Stomach (tissue), 4 donors: ENCODE measurements around the gene PTHLH.

Experiments
- EP300 ChIP-seq: sonication (generic); formaldehyde crosslinking; IDR thresholded peaks from one replicate; pipeline ENCODE4 v1.6.1; 2017; ENCODE audit warnings: antibody characterized with exemption
- POLR2A ChIP-seq, 4 donors: fragments of 450-650 bp; IDR thresholded peaks; one replicate each; pipeline ENCODE4 v1.6.1; 2016; ENCODE audit warnings: antibody characterized with exemption in 4 of 4, control low read depth in 2 of 4, mild to moderate bottlenecking in 1 of 4, moderate library complexity in 1 of 4
- POLR2AphosphoS5 ChIP-seq, 3 donors: sonication (generic); formaldehyde crosslinking; IDR thresholded peaks; one replicate each; pipeline ENCODE4 v1.6.1; 2016; ENCODE audit warnings: antibody characterized with exemption in 3 of 3
- TF ChIP-seq, protein P1 (sequence below), 7 experiments: fragments of 450-650 bp in 4 of 7; fragments of 200-600 bp in 3 of 7; sonication (generic) in 3 of 7; IDR thresholded peaks; one replicate each; pipeline ENCODE4 v1.5.1; 2016 to 2019; ENCODE audit warnings: antibody characterized with exemption in 7 of 7, control low read depth in 2 of 7, mild to moderate bottlenecking in 1 of 7

DNA sequence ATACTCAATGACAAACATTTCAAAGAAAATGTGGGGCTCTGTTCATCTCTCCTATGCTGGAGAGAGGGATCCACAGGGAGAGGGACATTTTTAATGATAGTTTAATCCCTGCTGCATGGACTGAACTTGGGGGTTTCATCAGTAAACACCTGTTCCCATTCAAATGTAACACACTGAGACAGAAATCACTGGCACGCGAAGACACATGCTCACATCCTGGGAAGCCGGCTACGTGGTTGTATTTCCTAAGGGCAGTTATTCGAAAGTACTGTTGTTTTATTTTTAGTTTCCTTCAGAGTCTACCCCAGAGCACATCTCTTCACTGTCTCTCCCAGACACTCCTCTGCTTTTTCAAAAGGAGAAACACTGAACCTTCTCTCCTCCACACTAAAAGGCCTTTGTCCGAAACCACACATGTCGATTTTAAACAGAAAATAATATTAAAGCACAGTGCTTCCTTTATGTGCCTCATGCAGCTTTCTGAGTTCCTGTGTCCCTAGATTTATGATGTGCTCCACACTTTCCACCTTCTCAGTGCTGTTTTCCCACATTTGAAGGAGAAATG lies 52.8 kb downstream of the PTHLH start:
- TF ChIP-seq, protein P1, sequence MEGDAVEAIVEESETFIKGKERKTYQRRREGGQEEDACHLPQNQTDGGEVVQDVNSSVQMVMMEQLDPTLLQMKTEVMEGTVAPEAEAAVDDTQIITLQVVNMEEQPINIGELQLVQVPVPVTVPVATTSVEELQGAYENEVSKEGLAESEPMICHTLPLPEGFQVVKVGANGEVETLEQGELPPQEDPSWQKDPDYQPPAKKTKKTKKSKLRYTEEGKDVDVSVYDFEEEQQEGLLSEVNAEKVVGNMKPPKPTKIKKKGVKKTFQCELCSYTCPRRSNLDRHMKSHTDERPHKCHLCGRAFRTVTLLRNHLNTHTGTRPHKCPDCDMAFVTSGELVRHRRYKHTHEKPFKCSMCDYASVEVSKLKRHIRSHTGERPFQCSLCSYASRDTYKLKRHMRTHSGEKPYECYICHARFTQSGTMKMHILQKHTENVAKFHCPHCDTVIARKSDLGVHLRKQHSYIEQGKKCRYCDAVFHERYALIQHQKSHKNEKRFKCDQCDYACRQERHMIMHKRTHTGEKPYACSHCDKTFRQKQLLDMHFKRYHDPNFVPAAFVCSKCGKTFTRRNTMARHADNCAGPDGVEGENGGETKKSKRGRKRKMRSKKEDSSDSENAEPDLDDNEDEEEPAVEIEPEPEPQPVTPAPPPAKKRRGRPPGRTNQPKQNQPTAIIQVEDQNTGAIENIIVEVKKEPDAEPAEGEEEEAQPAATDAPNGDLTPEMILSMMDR (IDR thresholded peaks at IDR 0.05) = no peak
- TF ChIP-seq POLR2AphosphoS5 (IDR thresholded peaks at IDR 0.05) = no peak
- TF ChIP-seq POLR2A (IDR thresholded peaks at IDR 0.05) = no peak
- no peak for TF ChIP-seq EP300
